Caco-2 (cell line): Measurements from ENCODE around the gene GNPTAB. TPM values are rescaled to one million over a fixed set of nuclear protein-coding genes. Genes with fewer than 3 reads are reported as not detected.

Experiments used
- BruUV-seq: library from RNA; stranded (reverse); fragments of 400-500 nt; replicated peaks from 2 replicates; lab custom pipeline; 2021; lab: Mats Ljungman, UMichigan
- CTCF ChIA-PET: fragments of 300-600 bp; sonication (Branson Sonifier 250); formaldehyde crosslinking; loops from one replicate; lab custom pipeline; 2022; ENCODE audit warnings: antibody characterized with exemption; lab: Charles Lee
- POLR2A ChIA-PET: fragments of 300-600 bp; sonication (Branson Sonifier 250); formaldehyde crosslinking; loops from one replicate; lab custom pipeline; 2022; ENCODE audit warnings: antibody characterized with exemption; lab: Charles Lee
- DNase-seq, 2 experiments: peaks; one replicate each; pipeline versions ENCODE4 v3.0.0 to v3.0.0-alpha.2; 2020 to 2022
- H3K27me3 ChIP-seq: replicated peaks from 2 replicates; pipeline ENCODE4 v1.6.0; 2011; ENCODE audit warnings: low read length; ENCODE audit not compliant: control insufficient read depth, insufficient read depth
- H3K36me3 ChIP-seq: 2 replicates; pipeline ENCODE4 v1.5.1; 2011; ENCODE audit warnings: low read length; ENCODE audit not compliant: control insufficient read depth, insufficient read depth
- H3K4me1 ChIP-seq: fragments of 250-450 bp; sonication (Bioruptor Pico); 2 replicates; pipeline ENCODE4 v1.5.1; 2020; ENCODE audit warnings: mild to moderate bottlenecking
- H3K4me3 ChIP-seq: 2 replicates; pipeline ENCODE4 v1.5.1; 2011; ENCODE audit warnings: low read depth, mild to moderate bottlenecking, control low read depth, low read length
- H3K9me3 ChIP-seq: fragments of 250-450 bp; sonication (Bioruptor Pico); 2 replicates; pipeline ENCODE4 v1.5.1; 2020; ENCODE audit warnings: mild to moderate bottlenecking, moderate library complexity
- H3K27ac Mint-ChIP-seq: one replicate; pipeline ENCODE4 v1.8.0; 2022; ENCODE audit warnings: mixed read lengths; ENCODE audit not compliant: unreplicated experiment
- H3K27me3 Mint-ChIP-seq: one replicate; pipeline ENCODE4 v1.8.0; 2022; ENCODE audit warnings: mixed read lengths; ENCODE audit not compliant: insufficient read depth, unreplicated experiment
- H3K36me3 Mint-ChIP-seq: one replicate; pipeline ENCODE4 v1.8.0; 2022; ENCODE audit warnings: mild to moderate bottlenecking, mixed read lengths; ENCODE audit not compliant: insufficient read depth, unreplicated experiment
- H3K4me1 Mint-ChIP-seq: one replicate; pipeline ENCODE4 v1.8.0; 2022; ENCODE audit warnings: low read depth, mixed read lengths; ENCODE audit not compliant: unreplicated experiment
- H3K4me3 Mint-ChIP-seq: one replicate; pipeline ENCODE4 v1.8.0; 2022; ENCODE audit warnings: mild to moderate bottlenecking, moderate library complexity, mixed read lengths; ENCODE audit not compliant: unreplicated experiment
- H3K9me3 Mint-ChIP-seq: one replicate; pipeline ENCODE4 v1.8.0; 2022; ENCODE audit warnings: mixed read lengths; ENCODE audit not compliant: unreplicated experiment
- CTCF ChIP-seq, 2 experiments: fragments of 200-600 bp in 1 of 2; IDR thresholded peaks; 1 replicate in 1 of 2; 2 replicates in 1 of 2; pipeline versions ENCODE4 v1.5.1 to v1.8.0; 2011 to 2022; ENCODE audit warnings: antibody characterized with exemption in 1 of 2, control low read depth in 1 of 2, inconsistent platforms in 1 of 2, low read depth in 1 of 2, low read length in 1 of 2, mild to moderate bottlenecking in 1 of 2, moderate library complexity in 1 of 2; ENCODE audit not compliant: insufficient read depth in 1 of 2, severe bottlenecking in 1 of 2, unreplicated experiment in 1 of 2
- intact Hi-C: fragments of 100-400 bp; cut with micrococcal nuclease; formaldehyde crosslinking; loops from one replicate; pipeline ENCODE4 v1.10.0; 2022; ENCODE audit not compliant: unreplicated experiment
- total RNA-seq: library from RNA; stranded (reverse); gene quantifications from 2 replicates; pipeline ENCODE4 v1.2.3, GENCODE V29; 2022

Gene GNPTAB
- total RNA-seq, 1 experiment from 2014 or later = 39.1 TPM

GRCh38 chr12:101700299-101700820 lies 130.4 kb downstream of the GNPTAB start:
- Mint-ChIP-seq H3K36me3 (no peaks in the 10 kb centered on the region), H3K9me3 (no peaks in the 10 kb centered on the region), H3K4me3 (no peak overlapping the region), H3K4me1 (peaks cover 14% of the 10 kb centered on the region), H3K27ac (no peak overlapping the region), H3K27me3 (no peaks in the 10 kb centered on the region)
- no peak for TF ChIP-seq CTCF (IDR thresholded peaks at IDR 0.05; ENCODE audit: insufficient read depth in 1 of 2, low read depth in 1 of 2, low read length in 1 of 2, severe bottlenecking in 1 of 2, unreplicated experiment in 1 of 2)
- H3K27me3 ChIP-seq = no peaks in the 10 kb centered on the region
- ChIA-PET POLR2A (no interaction called here), CTCF (no interaction called here)
- H3K9me3 ChIP-seq = no peaks in the 10 kb centered on the region
- no TSS peak for BruUV-seq
- peaks cover 1% of the 10 kb centered on the region; the same call in 1 of the 2 replicates for H3K36me3 ChIP-seq
- H3K4me3 ChIP-seq = no peak overlapping the region
- DNase-seq = no peak
- intact Hi-C loops = no loop called here
- H3K4me1 ChIP-seq = peaks cover 15% of the 10 kb centered on the region

GRCh38 chr12:101698800-101699347 lies 131.9 kb downstream of the GNPTAB start:
- no peak for DNase-seq
- ChIA-PET POLR2A (interaction anchor here (0.7 kb wide), 1 partner anchor 363 kb away, joined by 3 read pairs; no protein-coding TSS in a partner anchor), CTCF (interaction anchor here (1.3 kb wide), 1 partner anchor 208 kb away, joined by 3 read pairs; no protein-coding TSS in a partner anchor)
- intact Hi-C loops = loop anchor here (1.0 kb wide), 1 partner anchor 7 kb away; no protein-coding TSS in a partner anchor
- no peaks in the 10 kb centered on the region for H3K36me3 Mint-ChIP-seq
- Histone ChIP-seq H3K9me3 (no peaks in the 10 kb centered on the region), H3K36me3 (peaks cover 1% of the 10 kb centered on the region; the same call in 1 of the 2 replicates), H3K4me1 (peaks cover 15% of the 10 kb centered on the region), H3K27me3 (no peaks in the 10 kb centered on the region), H3K4me3 (peak overlapping the region; percentile 81)
- TSS peak; percentile 25 for BruUV-seq
- peaks cover 17% of the 10 kb centered on the region for H3K4me1 Mint-ChIP-seq
- H3K27ac Mint-ChIP-seq = peak overlapping the region; percentile 64
- H3K4me3 Mint-ChIP-seq = peak overlapping the region; percentile 94
- no peaks in the 10 kb centered on the region for H3K27me3 Mint-ChIP-seq
- H3K9me3 Mint-ChIP-seq = no peaks in the 10 kb centered on the region
- peak in 1 of 2 experiments; percentile 18 for TF ChIP-seq CTCF (IDR thresholded peaks at IDR 0.05; ENCODE audit: insufficient read depth in 1 of 2, low read depth in 1 of 2, low read length in 1 of 2, severe bottlenecking in 1 of 2, unreplicated experiment in 1 of 2)

- Histone ChIP-seq H3K9me3 (no peaks in the 10 kb centered on the region), H3K4me1 (peaks cover 15% of the 10 kb centered on the region), H3K36me3 (no peaks in the 10 kb centered on the region), H3K4me3 (peak overlapping the region; percentile 81), H3K27me3 (no peaks in the 10 kb centered on the region)
- BruUV-seq = no TSS peak
- no peak for TF ChIP-seq CTCF (IDR thresholded peaks at IDR 0.05; ENCODE audit: insufficient read depth in 1 of 2, low read depth in 1 of 2, low read length in 1 of 2, severe bottlenecking in 1 of 2, unreplicated experiment in 1 of 2)
- peak in 1 of 2 experiments; percentile 42 for DNase-seq
- Mint-ChIP-seq H3K27me3 (no peaks in the 10 kb centered on the region), H3K9me3 (no peaks in the 10 kb centered on the region), H3K27ac (peak overlapping the region; percentile 64), H3K36me3 (no peaks in the 10 kb centered on the region), H3K4me3 (peak overlapping the region; percentile 94), H3K4me1 (peaks cover 17% of the 10 kb centered on the region)
- ChIA-PET POLR2A (interaction anchor here (0.6 kb wide), 1 partner anchor 134 kb away, joined by 4 read pairs; no protein-coding TSS in a partner anchor), CTCF (interaction anchor here (1.3 kb wide), 1 partner anchor 207 kb away, joined by 3 read pairs; no protein-coding TSS in a partner anchor)
- intact Hi-C loops = loop anchor here (1.0 to 2.0 kb wide), 5 partner anchors 8 to 128 kb away; no protein-coding TSS in a partner anchor
These were observed 132.6 kb downstream of the GNPTAB start for GRCh38 chr12:101697930-101698799.
